OCI-LY1 (cell line): Measurements from ENCODE around the gene CD276.

Experiments
- H2AFZ ChIP-seq: fragments of 200-600 bp; sonication (generic), shearing (Covaris generic); 2 replicates; pipeline ENCODE4 v1.6.0; 2014; ENCODE audit warnings: antibody characterized with exemption, mild to moderate bottlenecking, low read length
- H3F3A ChIP-seq: fragments of 200-600 bp; sonication (generic), shearing (Covaris generic); 2 replicates; pipeline ENCODE4 v1.6.0; 2014; ENCODE audit warnings: mild to moderate bottlenecking, antibody characterized with exemption, low read length, moderate library complexity; ENCODE audit not compliant: insufficient read depth
- H3K27ac ChIP-seq: fragments of 200-600 bp; sonication (generic); 2 replicates; pipeline ENCODE4 v1.5.1; 2014; ENCODE audit warnings: low read length, mixed run types, mild to moderate bottlenecking, low read depth; ENCODE audit not compliant: poor library complexity, severe bottlenecking
- H3K27me3 ChIP-seq: fragments of 200-600 bp; sonication (generic); 2 replicates; pipeline ENCODE4 v1.6.0; 2014; ENCODE audit warnings: antibody characterized with exemption, mild to moderate bottlenecking, low read length, moderate library complexity; ENCODE audit not compliant: insufficient read depth
- H3K36me3 ChIP-seq: fragments of 200-600 bp; sonication (generic); 2 replicates; pipeline ENCODE4 v1.6.1; 2014; ENCODE audit warnings: mild to moderate bottlenecking, antibody characterized with exemption, low read length, moderate library complexity, mixed read lengths; ENCODE audit not compliant: insufficient read depth
- H3K4me1 ChIP-seq: fragments of 200-600 bp; sonication (generic); 2 replicates; pipeline ENCODE4 v1.5.1; 2014; ENCODE audit warnings: mild to moderate bottlenecking, low read length, moderate library complexity; ENCODE audit not compliant: insufficient read depth, severe bottlenecking
- H3K4me2 ChIP-seq: fragments of 200-600 bp; sonication (generic), shearing (Covaris generic); 2 replicates; pipeline ENCODE4 v1.6.1; 2014; ENCODE audit warnings: low read length
- H3K4me3 ChIP-seq: fragments of 200-600 bp; sonication (generic); 2 replicates; pipeline ENCODE4 v1.5.1; 2014; ENCODE audit warnings: low read length, low read depth, mild to moderate bottlenecking, mixed read lengths; ENCODE audit not compliant: poor library complexity, severe bottlenecking
- H3K79me2 ChIP-seq: fragments of 200-600 bp; shearing (Covaris generic); 2 replicates; pipeline ENCODE4 v1.6.1; 2016; ENCODE audit warnings: mixed run types, low read length, mixed read lengths; ENCODE audit not compliant: insufficient read depth
- H3K9ac ChIP-seq: fragments of 200-600 bp; sonication (generic), shearing (Covaris generic); 2 replicates; pipeline ENCODE4 v1.6.1; 2014; ENCODE audit warnings: mild to moderate bottlenecking, low read length, mixed read lengths
- H3K9me2 ChIP-seq: fragments of 200-600 bp; sonication (generic), shearing (Covaris generic); 2 replicates; pipeline ENCODE4 v1.6.1; 2014; ENCODE audit warnings: low read depth, mild to moderate bottlenecking, low read length, mixed read lengths
- H3K9me3 ChIP-seq: fragments of 200-600 bp; shearing (Covaris generic); 2 replicates; pipeline ENCODE4 v1.6.1; 2014; ENCODE audit warnings: low read length, mixed read lengths
- H4K20me1 ChIP-seq: fragments of 200-600 bp; sonication (generic), shearing (Covaris generic); 2 replicates; pipeline ENCODE4 v1.6.0; 2016; ENCODE audit warnings: mild to moderate bottlenecking, low read length; ENCODE audit not compliant: insufficient read depth
- EZH2 ChIP-seq: fragments of 200-600 bp; sonication (generic), shearing (Covaris generic); IDR thresholded peaks from 2 replicates; pipeline ENCODE4 v1.8.0; 2017; ENCODE audit warnings: borderline replicate concordance, mixed run types, mild to moderate bottlenecking, antibody characterized with exemption, low read length, moderate library complexity, mixed read lengths
- TF ChIP-seq, protein P1 (sequence below): fragments of 200-600 bp; sonication (generic), shearing (Covaris generic); IDR thresholded peaks from 2 replicates; pipeline ENCODE4 v1.5.1; 2017; ENCODE audit warnings: mild to moderate bottlenecking, antibody characterized with exemption, low read length, moderate library complexity, mixed read lengths

The CD276 gene

DNA sequence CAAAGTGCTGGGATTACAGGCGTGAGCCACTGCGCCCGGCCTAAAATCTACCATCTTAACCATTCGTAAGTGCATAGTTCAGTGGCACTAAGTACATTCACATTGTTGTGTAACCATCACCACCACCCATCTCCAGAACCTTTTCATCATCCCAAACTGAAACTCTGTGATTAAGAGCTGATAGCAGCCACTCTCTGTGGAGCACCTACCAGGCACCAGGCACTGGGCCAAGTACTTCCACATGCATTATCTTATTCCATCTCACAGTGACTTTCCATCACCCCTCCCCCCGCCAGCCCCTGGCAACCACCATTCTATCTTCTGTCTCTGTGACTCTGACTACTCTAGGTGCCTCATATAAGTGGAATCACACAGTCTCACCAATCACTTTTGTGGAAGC lies 71.3 kb downstream of the CD276 start:
- no peaks in the 10 kb centered on the region for H3K9me2 ChIP-seq
- H4K20me1 ChIP-seq: no peaks in the 10 kb centered on the region
- H3K79me2 ChIP-seq: no peaks in the 10 kb centered on the region
- H2AFZ ChIP-seq: no peak overlapping the region
- no peak overlapping the region for H3K4me3 ChIP-seq
- TF ChIP-seq, protein P1, sequence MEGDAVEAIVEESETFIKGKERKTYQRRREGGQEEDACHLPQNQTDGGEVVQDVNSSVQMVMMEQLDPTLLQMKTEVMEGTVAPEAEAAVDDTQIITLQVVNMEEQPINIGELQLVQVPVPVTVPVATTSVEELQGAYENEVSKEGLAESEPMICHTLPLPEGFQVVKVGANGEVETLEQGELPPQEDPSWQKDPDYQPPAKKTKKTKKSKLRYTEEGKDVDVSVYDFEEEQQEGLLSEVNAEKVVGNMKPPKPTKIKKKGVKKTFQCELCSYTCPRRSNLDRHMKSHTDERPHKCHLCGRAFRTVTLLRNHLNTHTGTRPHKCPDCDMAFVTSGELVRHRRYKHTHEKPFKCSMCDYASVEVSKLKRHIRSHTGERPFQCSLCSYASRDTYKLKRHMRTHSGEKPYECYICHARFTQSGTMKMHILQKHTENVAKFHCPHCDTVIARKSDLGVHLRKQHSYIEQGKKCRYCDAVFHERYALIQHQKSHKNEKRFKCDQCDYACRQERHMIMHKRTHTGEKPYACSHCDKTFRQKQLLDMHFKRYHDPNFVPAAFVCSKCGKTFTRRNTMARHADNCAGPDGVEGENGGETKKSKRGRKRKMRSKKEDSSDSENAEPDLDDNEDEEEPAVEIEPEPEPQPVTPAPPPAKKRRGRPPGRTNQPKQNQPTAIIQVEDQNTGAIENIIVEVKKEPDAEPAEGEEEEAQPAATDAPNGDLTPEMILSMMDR: no peak
- no peak for TF ChIP-seq EZH2
- no peak overlapping the region for H3K9ac ChIP-seq
- no peaks in the 10 kb centered on the region for H3K9me3 ChIP-seq
- H3K27me3 ChIP-seq: no peaks in the 10 kb centered on the region
- H3K36me3 ChIP-seq: no peaks in the 10 kb centered on the region
- H3K27ac ChIP-seq: no peak overlapping the region
- H3F3A ChIP-seq: no peaks in the 10 kb centered on the region
- no peaks in the 10 kb centered on the region for H3K4me1 ChIP-seq
- no peak overlapping the region for H3K4me2 ChIP-seq

GRCh38 chr15:73755946-73756345 lies 71.8 kb downstream of the CD276 start:
- Histone ChIP-seq H3K9ac (no peak overlapping the region), H3K9me2 (no peaks in the 10 kb centered on the region), H3K27me3 (no peaks in the 10 kb centered on the region), H3K36me3 (no peaks in the 10 kb centered on the region), H3K27ac (no peak overlapping the region), H3K4me1 (no peaks in the 10 kb centered on the region), H3K9me3 (no peaks in the 10 kb centered on the region), H4K20me1 (no peaks in the 10 kb centered on the region), H3K4me3 (no peak overlapping the region), H2AFZ (no peak overlapping the region), H3K79me2 (no peaks in the 10 kb centered on the region), H3K4me2 (no peak overlapping the region), H3F3A (no peaks in the 10 kb centered on the region)
- TF ChIP-seq, protein P1: no peak
- no peak for TF ChIP-seq EZH2

DNA sequence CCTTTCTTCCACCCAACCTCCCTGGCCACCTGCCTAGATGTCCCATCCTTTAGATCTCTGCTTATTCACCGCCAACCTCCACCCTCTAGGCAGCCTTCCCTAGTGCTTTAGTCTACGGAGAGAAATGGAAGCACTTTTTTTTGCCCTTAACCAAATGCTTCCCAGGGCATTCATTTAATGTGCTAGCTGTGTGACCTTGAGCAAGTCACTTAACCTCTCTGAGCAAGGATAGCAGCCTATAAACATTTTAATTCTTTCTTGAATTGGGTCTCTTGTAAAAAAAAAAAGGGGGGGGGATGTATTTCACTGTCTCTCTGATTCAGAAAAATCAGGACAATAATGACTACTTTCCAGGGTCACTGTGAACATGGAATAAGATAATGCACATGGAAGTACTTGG lies 72.2 kb downstream of the CD276 start:
- Histone ChIP-seq H3K9me3 (no peaks in the 10 kb centered on the region), H3K4me1 (no peaks in the 10 kb centered on the region), H3K9me2 (no peaks in the 10 kb centered on the region), H3K79me2 (no peaks in the 10 kb centered on the region), H3K27ac (no peak overlapping the region), H3K36me3 (no peaks in the 10 kb centered on the region), H3K9ac (no peak overlapping the region), H3F3A (no peaks in the 10 kb centered on the region), H3K4me3 (no peak overlapping the region), H4K20me1 (no peaks in the 10 kb centered on the region), H3K4me2 (no peak overlapping the region), H3K27me3 (no peaks in the 10 kb centered on the region), H2AFZ (no peak overlapping the region)
- TF ChIP-seq, protein P1: no peak
- no peak for TF ChIP-seq EZH2
